Liver (tissue), 9 donors: ENCODE data around the gene CHEK2. TPM values are rescaled to one million over a fixed set of nuclear protein-coding genes. Genes with fewer than 3 reads are reported as not detected.
"Not testable (repeated sequence)": the region's sequence is repeated elsewhere in the genome, so short reads cannot be mapped to it uniquely, and the experiment has no call there.

ENCODE experiments used
- DNase-seq: peaks from one replicate; pipeline ENCODE4 v3.0.0-alpha.2; 2017; ENCODE audit warnings: low spot score
- H3K27ac ChIP-seq, 2 donors: one replicate each; pipeline ENCODE4 v1.7.0; 2013; ENCODE audit warnings: inconsistent platforms in 2 of 2, low read length in 2 of 2, control low read depth in 1 of 2, low read depth in 1 of 2, mild to moderate bottlenecking in 1 of 2
- H3K27me3 ChIP-seq, 4 donors: one replicate each; pipeline versions ENCODE4 v1.6.1 to v1.7.0; 2013; ENCODE audit warnings: low read length in 3 of 4, inconsistent platforms in 1 of 4, mild to moderate bottlenecking in 1 of 4, moderate library complexity in 1 of 4; ENCODE audit not compliant: control insufficient read depth in 4 of 4, insufficient read depth in 4 of 4
- H3K36me3 ChIP-seq, 4 donors: one replicate each; pipeline versions ENCODE4 v1.6.1 to v1.7.0; 2013; ENCODE audit warnings: low read length in 3 of 4, mild to moderate bottlenecking in 3 of 4, low read depth in 1 of 4, moderate library complexity in 1 of 4; ENCODE audit not compliant: control insufficient read depth in 4 of 4, insufficient read depth in 3 of 4
- H3K4me1 ChIP-seq, 4 donors: one replicate each; pipeline versions ENCODE4 v1.6.1 to v1.7.0; 2013; ENCODE audit warnings: low read length in 3 of 4, mild to moderate bottlenecking in 3 of 4, moderate library complexity in 1 of 4; ENCODE audit not compliant: control insufficient read depth in 4 of 4, insufficient read depth in 4 of 4
- H3K4me3 ChIP-seq, 3 donors: one replicate each; pipeline versions ENCODE4 v1.6.1 to v1.7.0; 2013; ENCODE audit warnings: low read length in 3 of 3, control low read depth in 1 of 3, low read depth in 1 of 3, mild to moderate bottlenecking in 1 of 3
- H3K9ac ChIP-seq, 2 donors: one replicate each; pipeline ENCODE4 v1.7.0; 2013; ENCODE audit warnings: low read length in 2 of 2, mild to moderate bottlenecking in 2 of 2, moderate library complexity in 2 of 2, control low read depth in 1 of 2, low read depth in 1 of 2
- H3K9me3 ChIP-seq, 4 donors: one replicate each; pipeline versions ENCODE4 v1.6.1 to v1.7.0; 2013; ENCODE audit warnings: low read length in 3 of 4; ENCODE audit not compliant: control insufficient read depth in 4 of 4
- ATF3 ChIP-seq: IDR thresholded peaks from 2 replicates; pipeline ENCODE4 v1.6.1; 2016; ENCODE audit warnings: antibody characterized with exemption
- EGR1 ChIP-seq, 2 donors: IDR thresholded peaks; 2 replicates each; pipeline ENCODE4 v1.6.1; 2016 to 2018; ENCODE audit warnings: antibody characterized with exemption in 2 of 2, low read depth in 2 of 2
- FOXA1 ChIP-seq: IDR thresholded peaks from 2 replicates; pipeline ENCODE4 v1.6.1; 2016; ENCODE audit warnings: antibody characterized with exemption
- FOXA2 ChIP-seq: IDR thresholded peaks from 2 replicates; pipeline ENCODE4 v1.6.1; 2016; ENCODE audit warnings: antibody characterized with exemption
- GABPA ChIP-seq, 2 donors: IDR thresholded peaks in 1 of 2; conservative IDR thresholded peaks in 1 of 2; 2 replicates each; pipeline ENCODE4 v1.6.1; 2016; ENCODE audit warnings: antibody characterized with exemption in 2 of 2, mild to moderate bottlenecking in 1 of 2, moderate library complexity in 1 of 2
- JUND ChIP-seq, 2 donors: IDR thresholded peaks; 2 replicates each; pipeline ENCODE4 v1.6.1; 2016; ENCODE audit warnings: antibody characterized with exemption in 2 of 2
- MAX ChIP-seq: IDR thresholded peaks from 2 replicates; pipeline ENCODE4 v1.6.1; 2016; ENCODE audit warnings: antibody characterized with exemption
- NR2F2 ChIP-seq: IDR thresholded peaks from 2 replicates; pipeline ENCODE4 v1.6.1; 2016; ENCODE audit warnings: antibody characterized with exemption
- RAD21 ChIP-seq, 2 donors: IDR thresholded peaks; 2 replicates each; pipeline ENCODE4 v1.6.1; 2016; ENCODE audit warnings: antibody characterized with exemption in 2 of 2, mild to moderate bottlenecking in 2 of 2
- REST ChIP-seq: IDR thresholded peaks from 2 replicates; pipeline ENCODE4 v1.6.1; 2016; ENCODE audit warnings: antibody characterized with exemption, mild to moderate bottlenecking
- RXRA ChIP-seq, 2 donors: IDR thresholded peaks; 2 replicates each; pipeline ENCODE4 v1.6.1; 2017 to 2018; ENCODE audit warnings: antibody characterized with exemption in 2 of 2, mild to moderate bottlenecking in 1 of 2
- SP1 ChIP-seq: IDR thresholded peaks from 2 replicates; pipeline ENCODE4 v1.6.1; 2018; ENCODE audit warnings: antibody characterized with exemption, mild to moderate bottlenecking
- TAF1 ChIP-seq: conservative IDR thresholded peaks from 2 replicates; pipeline ENCODE4 v1.6.1; 2016; ENCODE audit warnings: antibody characterized with exemption, mild to moderate bottlenecking
- YY1 ChIP-seq: IDR thresholded peaks from 2 replicates; pipeline ENCODE4 v1.6.1; 2016; ENCODE audit warnings: antibody characterized with exemption, mild to moderate bottlenecking
- WGBS: extraction: QIAGEN DNeasy Blood & Tissue Kit; methylation state at CpG from one replicate; pipeline ENCODE4 v1.1.7; 2013; 5-methylcytosine and 5-hydroxymethylcytosine counted together
- polyA plus RNA-seq, 2 donors: library from polyadenylated mRNA; stranded (reverse) in 1 of 2; unstranded in 1 of 2; fragments of 200-250 nt in 1 of 2; fragments of >200 nt in 1 of 2; fragmentation: Nextera tagmentation in 1 of 2; extraction: Ambion mirVana in 1 of 2; gene quantifications; one replicate each; pipeline versions ENCODE4 v1.2.1 to v1.2.3, GENCODE V29; 2013 to 2015
- total RNA-seq, 2 donors: library from RNA; depleted of rRNA; stranded (reverse); fragments of >200 nt; gene quantifications; one replicate each; pipeline ENCODE4 v1.2.3, GENCODE V29; 2014
- TF ChIP-seq, protein P1 (sequence below): IDR thresholded peaks from 2 replicates; pipeline ENCODE4 v1.6.1; 2016; ENCODE audit warnings: antibody characterized with exemption
- donor health status: healthy.
- donor health status: healthy.
- donor health status: healthy.
- donor health status: healthy.
- donor health status: healthy.

CHEK2 gene
- total and polyA plus RNA-seq, 4 donors: 1.4 to 10.6 (median 2.8) TPM

GRCh38 chr22:28670161-28670560 lies 71.5 kb downstream of the CHEK2 start:
- no peak for DNase-seq
- H3K4me3 ChIP-seq: no peak overlapping the region
- H3K9me3 ChIP-seq: no peaks in the 10 kb centered on the region
- TF ChIP-seq REST (no peak), FOXA2 (no peak), RAD21 (IDR thresholded peaks at IDR 0.05) (no peak), NR2F2 (no peak), FOXA1 (no peak)
- 93% methylated on average over 4 of the region's 4 CpGs for WGBS
- H3K27ac ChIP-seq: no peak overlapping the region
- no peaks in the 10 kb centered on the region for H3K4me1 ChIP-seq
- H3K36me3 ChIP-seq: no peaks in the 10 kb centered on the region
- H3K9ac ChIP-seq: no peak overlapping the region
- H3K27me3 ChIP-seq: no peaks in the 10 kb centered on the region

DNA sequence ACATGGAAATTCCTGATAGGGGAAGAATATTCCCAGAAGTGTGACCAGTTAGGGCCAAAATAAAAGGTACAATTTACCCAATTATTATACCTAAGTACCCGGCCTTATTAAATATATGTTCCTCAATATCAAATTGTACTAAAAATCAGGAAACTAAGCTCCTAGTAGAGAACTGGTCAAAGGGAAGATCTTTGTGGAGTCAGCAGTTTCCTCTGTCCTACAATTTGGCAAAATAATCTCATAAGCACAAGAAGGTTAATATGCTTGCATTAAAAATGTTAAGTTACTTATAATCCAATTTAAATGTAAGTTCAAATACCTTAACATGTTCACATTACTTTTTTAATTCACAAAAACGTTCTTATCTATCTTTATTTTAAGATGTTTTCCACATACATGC lies 72.2 kb downstream of the CHEK2 start:
- Histone ChIP-seq H3K36me3 (no peaks in the 10 kb centered on the region), H3K9ac (no peak overlapping the region), H3K27ac (no peak overlapping the region), H3K27me3 (no peaks in the 10 kb centered on the region), H3K9me3 (no peaks in the 10 kb centered on the region), H3K4me1 (no peaks in the 10 kb centered on the region), H3K4me3 (no peak overlapping the region)
- TF ChIP-seq, protein P1, sequence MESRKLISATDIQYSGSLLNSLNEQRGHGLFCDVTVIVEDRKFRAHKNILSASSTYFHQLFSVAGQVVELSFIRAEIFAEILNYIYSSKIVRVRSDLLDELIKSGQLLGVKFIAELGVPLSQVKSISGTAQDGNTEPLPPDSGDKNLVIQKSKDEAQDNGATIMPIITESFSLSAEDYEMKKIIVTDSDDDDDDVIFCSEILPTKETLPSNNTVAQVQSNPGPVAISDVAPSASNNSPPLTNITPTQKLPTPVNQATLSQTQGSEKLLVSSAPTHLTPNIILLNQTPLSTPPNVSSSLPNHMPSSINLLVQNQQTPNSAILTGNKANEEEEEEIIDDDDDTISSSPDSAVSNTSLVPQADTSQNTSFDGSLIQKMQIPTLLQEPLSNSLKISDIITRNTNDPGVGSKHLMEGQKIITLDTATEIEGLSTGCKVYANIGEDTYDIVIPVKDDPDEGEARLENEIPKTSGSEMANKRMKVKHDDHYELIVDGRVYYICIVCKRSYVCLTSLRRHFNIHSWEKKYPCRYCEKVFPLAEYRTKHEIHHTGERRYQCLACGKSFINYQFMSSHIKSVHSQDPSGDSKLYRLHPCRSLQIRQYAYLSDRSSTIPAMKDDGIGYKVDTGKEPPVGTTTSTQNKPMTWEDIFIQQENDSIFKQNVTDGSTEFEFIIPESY: no peak
- TF ChIP-seq YY1 (no peak), SP1 (no peak), EGR1 (IDR thresholded peaks at IDR 0.05; ENCODE audit: low read depth in 2 of 2) (no peak)
- DNase-seq: no peak
- WGBS: 74% methylated on average over 2 of the region's 2 CpGs

GRCh38 chr22:28663569-28663942 lies 78.1 kb downstream of the CHEK2 start:
- not testable (repeated sequence) for H3K9me3 ChIP-seq, H3K27ac ChIP-seq, DNase-seq, H3K9ac ChIP-seq, H3K4me3 ChIP-seq, H3K27me3 ChIP-seq, H3K4me1 ChIP-seq, H3K36me3 ChIP-seq
- WGBS: no CpG with 5 or more reads among the region's 13 CpGs

DNA sequence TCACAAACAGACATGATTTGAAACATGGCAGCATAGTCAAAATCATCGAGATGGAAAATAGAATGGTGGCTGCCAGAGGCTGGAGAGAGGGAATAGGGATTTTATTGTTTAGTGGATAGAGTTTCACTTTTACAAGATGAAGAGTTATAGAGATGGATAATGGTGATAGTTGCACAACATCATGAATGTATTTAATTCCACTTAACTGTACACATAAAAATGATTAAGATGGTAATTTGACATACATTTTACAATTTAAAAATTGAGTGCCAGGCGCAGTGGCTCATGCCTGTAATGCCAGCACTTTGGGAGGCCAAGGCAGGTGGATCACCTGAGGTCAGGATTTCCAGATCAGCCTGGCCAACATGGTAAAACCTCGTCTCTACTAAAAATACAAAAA lies 83.2 kb downstream of the CHEK2 start:
- H3K4me1 ChIP-seq: no peaks in the 10 kb centered on the region
- no peak for DNase-seq
- H3K27ac ChIP-seq: no peak overlapping the region
- H3K4me3 ChIP-seq: no peak overlapping the region
- H3K9ac ChIP-seq: no peak overlapping the region
- H3K27me3 ChIP-seq: no peaks in the 10 kb centered on the region
- H3K36me3 ChIP-seq: no peaks in the 10 kb centered on the region
- 94% methylated on average over 3 of the region's 3 CpGs for whole genome bisulfite sequencing
- H3K9me3 ChIP-seq: no peaks in the 10 kb centered on the region
- TF ChIP-seq FOXA1: no peak
- no peak for TF ChIP-seq RAD21 (IDR thresholded peaks at IDR 0.05)
- TF ChIP-seq JUND (IDR thresholded peaks at IDR 0.05): no peak
- TF ChIP-seq RXRA (IDR thresholded peaks at IDR 0.05): no peak
- TF ChIP-seq, protein P1: no peak
- no peak for TF ChIP-seq MAX
- no peak for TF ChIP-seq TAF1
- TF ChIP-seq YY1: no peak
- TF ChIP-seq GABPA (IDR thresholded peaks at IDR 0.05 in 1 of 2, conservative IDR thresholded peaks at IDR 0.05 in 1 of 2): no peak
- no peak for TF ChIP-seq ATF3
